ENCODE measurements around the gene SLC35F3.
A peak's percentile ranks its signal among the peaks of the same experiment; 100 is the strongest.

SLC35F3 gene

GRCh38 chr1:234302354-234302962, 398.0 kb downstream of the SLC35F3 start:
- no peak for DNase-seq

- no peak for DNase-seq
Observed at GRCh38 chr1:234303231-234303630, 398.8 kb downstream of the SLC35F3 start.

GRCh38 chr1:234307726-234308125, 403.2 kb downstream of the SLC35F3 start:
- DNase-seq: no peak

GRCh38 chr1:234309243-234309597, 404.7 kb downstream of the SLC35F3 start:
- DNase-seq: no peak

- peak; percentile 84 for DNase-seq
Observed at GRCh38 chr1:234309598-234310459, 405.4 kb downstream of the SLC35F3 start.

- no peak for DNase-seq
Observed at GRCh38 chr1:234310460-234310817, 406.0 kb downstream of the SLC35F3 start.

- DNase-seq: no peak
Observed at GRCh38 chr1:234311414-234311813, 406.9 kb downstream of the SLC35F3 start.

- DNase-seq: no peak
Observed at GRCh38 chr1:234313171-234313570, 408.7 kb downstream of the SLC35F3 start.

GRCh38 chr1:234315091-234315541, 410.6 kb downstream of the SLC35F3 start:
- no peak for DNase-seq

GRCh38 chr1:234315588-234315987, 411.1 kb downstream of the SLC35F3 start:
- DNase-seq: no peak

- DNase-seq: no peak
Observed at GRCh38 chr1:234316486-234316885, 412.0 kb downstream of the SLC35F3 start.

GRCh38 chr1:234316937-234317336, 412.5 kb downstream of the SLC35F3 start:
- no peak for DNase-seq

GRCh38 chr1:234320069-234320468, 415.6 kb downstream of the SLC35F3 start:
- DNase-seq: no peak

- no peak for DNase-seq
Observed at GRCh38 chr1:234320549-234320948, 416.1 kb downstream of the SLC35F3 start.

- no peak for DNase-seq
Observed at GRCh38 chr1:234321231-234321630, 416.8 kb downstream of the SLC35F3 start.

GRCh38 chr1:234322097-234322496, 417.6 kb downstream of the SLC35F3 start:
- DNase-seq: no peak

- peak; percentile 77 for DNase-seq
Observed at GRCh38 chr1:234322979-234323378, 418.5 kb downstream of the SLC35F3 start.

- DNase-seq: no peak
Observed at GRCh38 chr1:234324821-234325220, 420.3 kb downstream of the SLC35F3 start.

- DNase-seq: no peak
Observed at GRCh38 chr1:234325878-234326496, 421.5 kb downstream of the SLC35F3 start.

GRCh38 chr1:234326497-234327366, 422.3 kb downstream of the SLC35F3 start:
- peak; percentile 82 for DNase-seq

GRCh38 chr1:234327577-234328164, 423.2 kb downstream of the SLC35F3 start:
- no peak for DNase-seq

- DNase-seq: no peak
Observed at GRCh38 chr1:234330843-234331215, 426.4 kb downstream of the SLC35F3 start.

- no peak for DNase-seq
Observed at GRCh38 chr1:234331507-234331906, 427.0 kb downstream of the SLC35F3 start.
